HL-60 (cell line): Measurements from ENCODE around the gene BRME1.
"Not testable (repeated sequence)": the region's sequence is repeated elsewhere in the genome, so short reads cannot be mapped to it uniquely, and the experiment has no call there.

Source experiments
- DNase-seq, 2 experiments: peaks; one replicate each; pipeline ENCODE4 v3.0.0-alpha.2; 2010 to 2020; ENCODE audit warnings: low read depth in 1 of 2, low spot score in 1 of 2
- H3K27ac ChIP-seq: fragments of 250-450 bp; sonication (Bioruptor Pico); replicated peaks from 2 replicates; pipeline ENCODE4 v1.5.1; 2020; ENCODE audit warnings: mild to moderate bottlenecking, moderate library complexity
- H3K27me3 ChIP-seq: fragments of 250-450 bp; sonication (Bioruptor Pico); 2 replicates; pipeline ENCODE4 v1.5.1; 2021; ENCODE audit warnings: mild to moderate bottlenecking, moderate library complexity; ENCODE audit not compliant: insufficient read depth, poor library complexity, severe bottlenecking
- H3K4me3 ChIP-seq: replicated peaks from 2 replicates; pipeline ENCODE4 v1.5.1; 2011; ENCODE audit warnings: mild to moderate bottlenecking, control low read depth, low read length; ENCODE audit not compliant: insufficient read depth
- GABPA ChIP-seq: IDR thresholded peaks from 2 replicates; pipeline ENCODE4 v1.6.1; 2012; ENCODE audit warnings: low read depth
- POLR2AphosphoS5 ChIP-seq: IDR thresholded peaks from 2 replicates; pipeline ENCODE4 v1.6.1; 2012; ENCODE audit warnings: low read depth
- REST ChIP-seq: IDR thresholded peaks from 2 replicates; pipeline ENCODE4 v1.6.1; 2012; ENCODE audit warnings: low read depth; ENCODE audit not compliant: insufficient replicate concordance
- SPI1 ChIP-seq: IDR thresholded peaks from 2 replicates; pipeline ENCODE4 v1.6.1; 2012; ENCODE audit warnings: low read depth, mild to moderate bottlenecking, borderline replicate concordance
- TF ChIP-seq, protein P1 (sequence below): IDR thresholded peaks from one replicate; pipeline ENCODE4 v1.5.1; 2011; ENCODE audit warnings: low read length, control low read depth, inconsistent platforms; ENCODE audit not compliant: insufficient read depth

Gene BRME1

GRCh38 chr19:13923194-13923987, 17.5 kb upstream of the BRME1 start:
- no peak for DNase-seq
- no peak for TF ChIP-seq REST
- no peak for TF ChIP-seq GABPA
- no peak for TF ChIP-seq POLR2AphosphoS5
- TF ChIP-seq SPI1: no peak
- TF ChIP-seq, protein P1, sequence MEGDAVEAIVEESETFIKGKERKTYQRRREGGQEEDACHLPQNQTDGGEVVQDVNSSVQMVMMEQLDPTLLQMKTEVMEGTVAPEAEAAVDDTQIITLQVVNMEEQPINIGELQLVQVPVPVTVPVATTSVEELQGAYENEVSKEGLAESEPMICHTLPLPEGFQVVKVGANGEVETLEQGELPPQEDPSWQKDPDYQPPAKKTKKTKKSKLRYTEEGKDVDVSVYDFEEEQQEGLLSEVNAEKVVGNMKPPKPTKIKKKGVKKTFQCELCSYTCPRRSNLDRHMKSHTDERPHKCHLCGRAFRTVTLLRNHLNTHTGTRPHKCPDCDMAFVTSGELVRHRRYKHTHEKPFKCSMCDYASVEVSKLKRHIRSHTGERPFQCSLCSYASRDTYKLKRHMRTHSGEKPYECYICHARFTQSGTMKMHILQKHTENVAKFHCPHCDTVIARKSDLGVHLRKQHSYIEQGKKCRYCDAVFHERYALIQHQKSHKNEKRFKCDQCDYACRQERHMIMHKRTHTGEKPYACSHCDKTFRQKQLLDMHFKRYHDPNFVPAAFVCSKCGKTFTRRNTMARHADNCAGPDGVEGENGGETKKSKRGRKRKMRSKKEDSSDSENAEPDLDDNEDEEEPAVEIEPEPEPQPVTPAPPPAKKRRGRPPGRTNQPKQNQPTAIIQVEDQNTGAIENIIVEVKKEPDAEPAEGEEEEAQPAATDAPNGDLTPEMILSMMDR: no peak
- no peak overlapping the region for H3K4me3 ChIP-seq
- H3K27me3 ChIP-seq: no peaks in the 10 kb centered on the region
- H3K27ac ChIP-seq: no peak overlapping the region

- DNase-seq, H3K27ac ChIP-seq, H3K27me3 ChIP-seq, H3K4me3 ChIP-seq: not testable (repeated sequence)
Observed at GRCh38 chr19:13922118-13922517, 16.2 kb upstream of the BRME1 start.

GRCh38 chr19:13920940-13921747, 15.2 kb upstream of the BRME1 start:
- Histone ChIP-seq H3K4me3 (no peak overlapping the region), H3K27me3 (no peaks in the 10 kb centered on the region), H3K27ac (no peak overlapping the region)
- DNase-seq: peak; percentile 41 to 69
- TF ChIP-seq GABPA: peak; percentile 60; the same call in 1 of the 2 replicates
- peak; percentile 53; the same call in 1 of the 2 replicates for TF ChIP-seq SPI1
- no peak for TF ChIP-seq REST
- TF ChIP-seq, protein P1: no peak
- TF ChIP-seq POLR2AphosphoS5: no peak

GRCh38 chr19:13920524-13920923, 14.6 kb upstream of the BRME1 start:
- Histone ChIP-seq H3K4me3 (no peak overlapping the region), H3K27me3 (no peaks in the 10 kb centered on the region), H3K27ac (no peak overlapping the region)
- DNase-seq: no peak
- TF ChIP-seq, protein P1: no peak
- TF ChIP-seq POLR2AphosphoS5 (no peak), REST (no peak), SPI1 (no peak), GABPA (no peak)
